GM23338 (cell line): ENCODE data around the gene EIF4A3. TPM values are rescaled to one million over a fixed set of nuclear protein-coding genes. Genes with fewer than 3 reads are reported as not detected.

ENCODE experiments used
- ATAC-seq: fragments of 200-7000 bp; cut with Tn5 transposase; 3 replicates; pipeline ENCODE4 v1.9.1; 2020
- DNase-seq: peaks from one replicate; pipeline ENCODE4 v3.0.0-alpha.2; 2015; ENCODE audit warnings: low spot score
- H2AFZ ChIP-seq: fragments of 200-600 bp; sonication (generic); 2 replicates; pipeline ENCODE4 v1.8.0; 2016; ENCODE audit warnings: antibody characterized with exemption, mild to moderate bottlenecking, moderate library complexity
- H3F3A ChIP-seq: fragments of 200-600 bp; sonication (generic); replicated peaks from 2 replicates; pipeline ENCODE4 v1.8.0; 2017; ENCODE audit warnings: antibody characterized with exemption, mixed run types, low read depth
- H3K27ac ChIP-seq: fragments of 200-600 bp; sonication (generic); 2 replicates; pipeline ENCODE4 v1.6.1; 2016; ENCODE audit warnings: low read depth
- H3K27me3 ChIP-seq: fragments of 200-600 bp; sonication (generic); 2 replicates; pipeline ENCODE4 v1.8.0; 2016; ENCODE audit warnings: mild to moderate bottlenecking, mixed run types, moderate library complexity; ENCODE audit not compliant: insufficient read depth
- H3K36me3 ChIP-seq: fragments of 200-600 bp; sonication (generic); 2 replicates; pipeline ENCODE4 v1.8.0; 2016; ENCODE audit warnings: mild to moderate bottlenecking; ENCODE audit not compliant: insufficient read depth
- H3K4me1 ChIP-seq: fragments of 200-600 bp; sonication (generic); 2 replicates; pipeline ENCODE4 v1.8.0; 2016; ENCODE audit warnings: mild to moderate bottlenecking, moderate library complexity; ENCODE audit not compliant: insufficient read depth
- H3K4me2 ChIP-seq: fragments of 200-600 bp; sonication (generic); 2 replicates; pipeline ENCODE4 v1.7.1; 2017; ENCODE audit warnings: mixed run types
- H3K4me3 ChIP-seq: fragments of 200-600 bp; sonication (generic); 2 replicates; pipeline ENCODE4 v1.6.1; 2016; ENCODE audit warnings: mixed run types
- H3K79me2 ChIP-seq: fragments of 200-600 bp; sonication (generic); replicated peaks from 2 replicates; pipeline ENCODE4 v1.8.0; 2017; ENCODE audit warnings: mild to moderate bottlenecking; ENCODE audit not compliant: insufficient read depth
- H3K9me2 ChIP-seq: fragments of 200-600 bp; sonication (generic); 2 replicates; pipeline ENCODE4 v1.8.0; 2017; ENCODE audit not compliant: insufficient read depth
- H4K20me1 ChIP-seq: fragments of 200-600 bp; sonication (generic); replicated peaks from 2 replicates; pipeline ENCODE4 v1.8.0; 2017; ENCODE audit warnings: mild to moderate bottlenecking; ENCODE audit not compliant: insufficient read depth
- H3K27ac Mint-ChIP-seq: 2 replicates; pipeline ENCODE4 v1.8.0; 2020; ENCODE audit warnings: inconsistent platforms, mild to moderate bottlenecking, moderate library complexity, mixed read lengths
- H3K27me3 Mint-ChIP-seq: 3 replicates; pipeline ENCODE4 v1.8.0; 2022; ENCODE audit warnings: low read depth, mild to moderate bottlenecking, moderate library complexity, mixed read lengths, inconsistent platforms; ENCODE audit not compliant: insufficient read depth, poor library complexity
- H3K36me3 Mint-ChIP-seq: 3 replicates; pipeline ENCODE4 v1.8.0; 2021; ENCODE audit warnings: low read depth, mild to moderate bottlenecking, inconsistent platforms, moderate library complexity, mixed read lengths
- H3K4me1 Mint-ChIP-seq: 3 replicates; pipeline ENCODE4 v1.8.0; 2020; ENCODE audit warnings: mild to moderate bottlenecking, inconsistent platforms, mixed read lengths
- H3K4me3 Mint-ChIP-seq: 3 replicates; pipeline ENCODE4 v1.8.0; 2021; ENCODE audit warnings: moderate library complexity, mild to moderate bottlenecking, inconsistent platforms, mixed read lengths
- H3K9me3 Mint-ChIP-seq: 3 replicates; pipeline ENCODE4 v1.8.0; 2020; ENCODE audit warnings: moderate library complexity, mild to moderate bottlenecking, inconsistent platforms, mixed read lengths
- CREB1 ChIP-seq: fragments of 250-450 bp; sonication (Bioruptor Pico); IDR thresholded peaks from 2 replicates; pipeline ENCODE4 v1.5.0; 2020; ENCODE audit warnings: low read depth, mild to moderate bottlenecking, moderate library complexity
- ETS1 ChIP-seq: IDR thresholded peaks from 2 replicates; pipeline ENCODE4 v1.6.1; 2016; ENCODE audit warnings: antibody characterized with exemption
- EZH2 ChIP-seq: fragments of 200-600 bp; sonication (generic); IDR thresholded peaks from one replicate; pipeline ENCODE4 v1.8.0; 2017; ENCODE audit warnings: antibody characterized with exemption, mild to moderate bottlenecking, low read depth; ENCODE audit not compliant: unreplicated experiment
- EZH2phosphoT487 ChIP-seq: fragments of 200-600 bp; sonication (generic); IDR thresholded peaks from one replicate; pipeline ENCODE4 v1.8.1; 2018; ENCODE audit warnings: antibody characterized with exemption; ENCODE audit not compliant: unreplicated experiment
- JUNB ChIP-seq: IDR thresholded peaks from one replicate; pipeline ENCODE4 v1.6.1; 2016; ENCODE audit warnings: antibody characterized with exemption; ENCODE audit not compliant: unreplicated experiment
- NANOG ChIP-seq: IDR thresholded peaks from 2 replicates; pipeline ENCODE4 v1.6.1; 2016; ENCODE audit warnings: antibody characterized with exemption, borderline replicate concordance
- POLR2AphosphoS5 ChIP-seq: IDR thresholded peaks from 2 replicates; pipeline ENCODE4 v1.6.1; 2016; ENCODE audit warnings: antibody characterized with exemption, low read depth
- REST ChIP-seq: IDR thresholded peaks from one replicate; pipeline ENCODE4 v1.6.1; 2018; ENCODE audit warnings: antibody characterized with exemption; ENCODE audit not compliant: unreplicated experiment
- STAT1 ChIP-seq: IDR thresholded peaks from one replicate; pipeline ENCODE4 v1.6.1; 2016; ENCODE audit warnings: antibody characterized with exemption; ENCODE audit not compliant: unreplicated experiment
- ZNF114 ChIP-seq: fragments of 250-450 bp; sonication (Bioruptor Pico); IDR thresholded peaks from 2 replicates; pipeline ENCODE4 v1.5.0; 2020; ENCODE audit warnings: mild to moderate bottlenecking, moderate library complexity
- ZNF331 ChIP-seq: fragments of 250-450 bp; sonication (Bioruptor Pico); IDR thresholded peaks from 2 replicates; pipeline ENCODE4 v1.5.0; 2020; ENCODE audit warnings: low read depth, mild to moderate bottlenecking, moderate library complexity
- ZNF462 ChIP-seq: fragments of 250-450 bp; sonication (Bioruptor Pico); IDR thresholded peaks from 2 replicates; pipeline ENCODE4 v1.5.0; 2020; ENCODE audit warnings: mild to moderate bottlenecking, moderate library complexity
- polyA plus RNA-seq: library from polyadenylated mRNA; unstranded; fragments of >200 nt; fragmentation: Nextera tagmentation; extraction: Ambion mirVana; gene quantifications from 2 replicates; pipeline ENCODE4 v1.2.1, GENCODE V29; 2016
- total RNA-seq: library from RNA; depleted of rRNA; stranded (reverse); fragments of >200 nt; shearing (Covaris generic); gene quantifications from 2 replicates; pipeline ENCODE4 v1.2.3, GENCODE V29; 2014
- TF ChIP-seq, protein P1 (sequence below), 2 experiments: fragments of 200-600 bp in 1 of 2; sonication (generic) in 1 of 2; conservative IDR thresholded peaks; 2 replicates each; pipeline versions ENCODE4 v1.5.1 to v1.6.1; 2016 to 2017; ENCODE audit warnings: antibody characterized with exemption in 2 of 2, low read depth in 2 of 2, mild to moderate bottlenecking in 2 of 2, moderate library complexity in 1 of 2

EIF4A3 gene
- total and polyA plus RNA-seq, 2 experiments from 2014 or later: 146 to 156 TPM

- Mint-ChIP-seq H3K36me3 (peaks cover 35% of the 10 kb centered on the region), H3K27ac (no peak overlapping the region), H3K27me3 (peaks cover 1% of the 10 kb centered on the region), H3K9me3 (no peaks in the 10 kb centered on the region), H3K4me3 (no peak overlapping the region), H3K4me1 (peaks cover 13% of the 10 kb centered on the region)
- no peak for DNase-seq
- peaks cover 12% of the 10 kb centered on the region for H4K20me1 ChIP-seq
- no peaks in the 10 kb centered on the region for H3K79me2 ChIP-seq
- 0 out of 2 replicates have a peak, but pooled peaks cover 5% of the 10 kb centered on the region for H3K4me1 ChIP-seq
- no peak overlapping the region for H3K4me2 ChIP-seq
- no peaks in the 10 kb centered on the region for H3K27me3 ChIP-seq
- no peak overlapping the region for H3K4me3 ChIP-seq
- ATAC-seq: no peak
- H3K36me3 ChIP-seq: peaks cover 23% of the 10 kb centered on the region
- no peak for TF ChIP-seq ZNF331 (CRISPR knock-in tag)
- TF ChIP-seq ZNF462 (CRISPR knock-in tag): no peak
- TF ChIP-seq POLR2AphosphoS5: no peak
- no peak for TF ChIP-seq STAT1
- no peak for TF ChIP-seq CREB1 (CRISPR knock-in tag)
- no peak for TF ChIP-seq EZH2
- no peak for TF ChIP-seq REST
- TF ChIP-seq, protein P1, sequence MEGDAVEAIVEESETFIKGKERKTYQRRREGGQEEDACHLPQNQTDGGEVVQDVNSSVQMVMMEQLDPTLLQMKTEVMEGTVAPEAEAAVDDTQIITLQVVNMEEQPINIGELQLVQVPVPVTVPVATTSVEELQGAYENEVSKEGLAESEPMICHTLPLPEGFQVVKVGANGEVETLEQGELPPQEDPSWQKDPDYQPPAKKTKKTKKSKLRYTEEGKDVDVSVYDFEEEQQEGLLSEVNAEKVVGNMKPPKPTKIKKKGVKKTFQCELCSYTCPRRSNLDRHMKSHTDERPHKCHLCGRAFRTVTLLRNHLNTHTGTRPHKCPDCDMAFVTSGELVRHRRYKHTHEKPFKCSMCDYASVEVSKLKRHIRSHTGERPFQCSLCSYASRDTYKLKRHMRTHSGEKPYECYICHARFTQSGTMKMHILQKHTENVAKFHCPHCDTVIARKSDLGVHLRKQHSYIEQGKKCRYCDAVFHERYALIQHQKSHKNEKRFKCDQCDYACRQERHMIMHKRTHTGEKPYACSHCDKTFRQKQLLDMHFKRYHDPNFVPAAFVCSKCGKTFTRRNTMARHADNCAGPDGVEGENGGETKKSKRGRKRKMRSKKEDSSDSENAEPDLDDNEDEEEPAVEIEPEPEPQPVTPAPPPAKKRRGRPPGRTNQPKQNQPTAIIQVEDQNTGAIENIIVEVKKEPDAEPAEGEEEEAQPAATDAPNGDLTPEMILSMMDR (conservative IDR thresholded peaks at IDR 0.05; ENCODE audit: low read depth in 2 of 2): no peak
- TF ChIP-seq JUNB: no peak
- no peak for TF ChIP-seq EZH2phosphoT487
- TF ChIP-seq ETS1: no peak
- no peak for TF ChIP-seq NANOG
- no peak for TF ChIP-seq ZNF114
- no peak overlapping the region for H3K27ac ChIP-seq
- H3F3A ChIP-seq: 0 out of 2 replicates have a peak, but pooled peaks cover 16% of the 10 kb centered on the region
- no peak overlapping the region for H2AFZ ChIP-seq
- H3K9me2 ChIP-seq: no peaks in the 10 kb centered on the region
These were observed 15.9 kb downstream of the EIF4A3 start for GRCh38 chr17:80130992-80131391.
